CMK (cell line): ENCODE measurements around the gene DNAJB12.
A peak's percentile ranks its signal among the peaks of the same experiment; 100 is the strongest.
"Not testable (repeated sequence)": the region's sequence is repeated elsewhere in the genome, so short reads cannot be mapped to it uniquely, and the experiment has no call there.

Source experiments
- DNase-seq: peaks from one replicate; pipeline ENCODE4 v3.0.0-alpha.2; 2010; ENCODE audit warnings: low read depth

DNAJB12 gene

DNA sequence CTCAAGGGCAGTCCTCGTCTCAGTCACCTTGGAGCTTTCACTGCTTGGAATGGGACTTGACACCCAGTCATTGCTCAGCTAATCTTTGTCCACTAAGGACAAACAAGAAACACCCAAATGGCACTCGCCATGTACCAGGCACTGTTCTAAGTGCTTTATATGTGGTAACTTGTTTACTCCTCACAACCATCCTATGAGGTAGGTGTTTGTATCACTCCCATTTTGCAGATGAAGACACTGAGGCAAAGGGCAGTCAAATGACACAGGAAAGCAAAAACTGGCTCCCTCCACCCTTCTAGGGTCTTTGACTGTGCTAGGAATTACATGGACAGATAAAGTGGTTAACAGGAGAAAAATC lies 24.7 kb downstream of the DNAJB12 start:
- DNase-seq, result no peak

- no peak for DNase-seq
These were observed 25.2 kb downstream of the DNAJB12 start for GRCh38 chr10:72329290-72330068.

- no peak for DNase-seq
These were observed 25.9 kb downstream of the DNAJB12 start for GRCh38 chr10:72328829-72329204.

- no peak for DNase-seq
These were observed 26.5 kb downstream of the DNAJB12 start for GRCh38 chr10:72328045-72328828.

DNA sequence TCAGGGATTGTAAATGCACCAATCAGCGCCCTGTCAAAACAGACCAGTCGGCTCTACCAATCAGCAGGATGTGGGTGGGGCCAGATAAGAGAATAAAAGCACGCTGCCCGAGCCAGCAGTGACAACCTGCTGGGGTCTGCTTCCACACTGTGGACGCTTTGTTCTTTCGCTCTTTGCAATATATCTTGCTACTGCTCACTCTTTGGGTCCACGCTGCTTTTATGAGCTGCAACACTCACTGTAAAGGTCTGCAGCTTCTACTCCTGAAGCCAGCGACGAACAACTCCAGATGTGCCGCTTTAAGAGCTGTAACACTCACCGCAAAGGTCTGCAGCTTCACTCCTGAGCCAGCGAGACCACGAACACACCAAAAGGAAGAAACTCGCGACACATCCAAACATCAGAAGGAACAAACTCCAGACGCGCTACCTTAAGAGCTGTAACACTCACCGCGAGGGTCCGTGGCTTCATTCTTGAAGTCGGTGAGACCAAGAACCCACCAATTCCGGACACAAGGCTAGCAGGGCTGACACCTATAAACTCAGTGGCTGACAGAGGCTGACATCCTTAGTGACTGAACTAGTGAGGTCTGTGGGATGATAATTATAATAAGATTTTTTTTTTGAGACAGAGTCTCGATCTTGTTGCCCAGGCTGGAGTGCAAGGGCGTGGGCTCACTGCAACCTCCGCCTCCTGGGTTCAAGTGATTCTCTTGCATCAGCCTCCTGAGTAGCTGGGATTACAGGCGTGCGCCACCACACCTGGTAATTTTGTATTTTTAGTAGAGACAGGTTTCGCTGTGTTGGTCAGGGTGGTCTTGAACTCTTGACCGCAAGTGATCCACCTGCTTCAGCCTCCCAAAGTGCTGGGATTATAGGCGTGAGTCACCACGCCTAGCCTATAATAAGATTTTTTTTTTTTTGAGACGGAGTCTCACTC lies 27.8 kb downstream of the DNAJB12 start:
- DNase-seq, result not testable (repeated sequence)

DNA sequence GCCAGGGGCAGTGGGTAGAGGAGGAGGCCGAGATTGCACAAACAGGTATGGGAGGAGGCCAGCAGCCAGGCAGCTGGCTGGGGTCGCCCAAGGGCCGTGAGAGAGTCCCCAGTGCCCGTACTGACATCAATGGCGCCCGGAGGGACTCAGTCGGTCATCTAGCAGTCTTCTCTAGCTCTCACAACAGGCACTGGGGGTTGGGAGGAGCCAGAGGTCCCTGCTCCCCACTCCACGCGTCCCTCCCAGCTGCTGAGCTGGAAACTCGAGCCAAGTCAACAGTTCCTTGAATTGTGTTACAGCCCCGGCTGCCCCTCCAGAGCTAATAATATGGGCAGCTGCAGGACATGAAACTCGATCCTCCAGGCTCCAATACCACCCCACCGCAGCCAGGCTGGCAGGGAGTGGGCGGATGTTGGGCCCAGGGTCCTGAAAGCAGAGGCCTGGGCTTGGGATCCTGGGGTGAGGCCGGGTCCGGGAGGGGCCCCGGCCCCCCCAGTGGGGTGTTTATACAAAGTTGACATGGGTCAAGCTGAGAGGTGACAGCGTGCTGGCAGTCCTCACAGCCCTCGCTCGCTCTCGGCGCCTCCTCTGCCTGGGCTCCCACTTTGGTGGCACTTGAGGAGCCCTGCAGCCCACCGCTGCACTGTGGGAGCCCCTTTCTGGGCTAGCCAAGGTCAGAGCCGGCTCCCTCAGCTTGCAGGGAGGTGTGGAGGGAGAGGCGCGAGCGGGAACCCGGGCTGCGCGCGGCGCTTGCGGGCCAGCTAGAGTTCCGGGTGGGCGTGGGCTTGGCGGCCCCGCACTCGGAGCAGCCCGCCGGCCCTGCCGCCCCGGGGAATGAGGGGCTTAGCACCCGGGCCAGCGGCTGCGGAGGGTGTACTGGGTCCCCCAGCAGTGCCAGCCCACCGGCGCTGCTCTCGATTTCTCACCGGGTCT lies 29.2 kb downstream of the DNAJB12 start:
- not testable (repeated sequence) for DNase-seq

DNA sequence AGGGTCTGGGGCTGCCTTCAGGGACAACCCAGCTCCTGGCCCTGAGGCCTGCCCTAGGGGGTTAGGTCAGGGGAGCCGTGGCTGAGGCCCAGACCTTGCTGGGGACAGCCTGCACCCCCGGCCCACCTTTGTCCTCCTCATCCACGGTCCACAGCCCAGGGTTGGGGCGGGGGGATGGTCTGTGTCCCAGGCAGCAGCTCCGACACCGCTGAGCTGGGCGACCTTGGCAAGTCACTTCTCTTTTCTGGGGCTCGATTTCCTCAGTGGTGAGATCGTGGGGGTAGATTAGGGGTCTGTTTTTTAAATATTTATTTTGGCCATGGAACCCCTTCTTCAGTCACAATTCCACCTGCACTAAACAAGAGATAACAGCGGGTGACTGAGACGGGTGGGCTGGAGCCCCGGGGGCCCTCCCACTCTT lies 30.9 kb downstream of the DNAJB12 start:
- no peak for DNase-seq

DNA sequence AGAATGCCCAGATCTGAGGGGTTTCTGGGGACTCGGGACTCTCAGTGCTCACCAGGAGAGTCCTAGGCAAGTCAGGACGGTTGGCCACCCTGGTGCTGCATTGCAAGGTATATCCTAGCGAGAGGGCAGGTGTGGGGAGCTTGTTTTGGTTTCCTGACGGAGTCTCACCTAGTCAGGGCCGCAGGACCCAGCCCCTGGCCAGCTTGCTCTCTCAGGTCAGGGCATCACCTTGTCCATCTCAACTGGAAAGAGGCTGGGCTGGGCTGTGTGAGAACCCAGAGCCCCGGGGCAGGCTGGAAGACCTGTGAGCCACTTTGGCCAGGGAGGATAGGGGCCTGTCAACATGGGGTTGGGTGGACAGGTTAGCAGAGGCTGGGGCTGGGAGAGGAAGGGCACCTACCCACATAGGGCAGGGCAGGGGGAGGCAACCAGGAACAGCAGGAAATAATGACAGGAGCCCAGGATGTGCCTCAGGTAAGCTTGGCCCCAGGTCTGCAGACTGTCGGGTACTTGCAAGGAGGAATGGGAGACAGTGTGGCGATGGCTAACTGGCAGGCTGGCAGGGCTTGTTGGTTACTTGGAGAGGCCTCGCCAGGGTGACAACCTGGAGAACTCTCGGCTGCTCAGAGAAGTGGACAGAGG lies 31.5 kb downstream of the DNAJB12 start:
- DNase-seq, result no peak

DNA sequence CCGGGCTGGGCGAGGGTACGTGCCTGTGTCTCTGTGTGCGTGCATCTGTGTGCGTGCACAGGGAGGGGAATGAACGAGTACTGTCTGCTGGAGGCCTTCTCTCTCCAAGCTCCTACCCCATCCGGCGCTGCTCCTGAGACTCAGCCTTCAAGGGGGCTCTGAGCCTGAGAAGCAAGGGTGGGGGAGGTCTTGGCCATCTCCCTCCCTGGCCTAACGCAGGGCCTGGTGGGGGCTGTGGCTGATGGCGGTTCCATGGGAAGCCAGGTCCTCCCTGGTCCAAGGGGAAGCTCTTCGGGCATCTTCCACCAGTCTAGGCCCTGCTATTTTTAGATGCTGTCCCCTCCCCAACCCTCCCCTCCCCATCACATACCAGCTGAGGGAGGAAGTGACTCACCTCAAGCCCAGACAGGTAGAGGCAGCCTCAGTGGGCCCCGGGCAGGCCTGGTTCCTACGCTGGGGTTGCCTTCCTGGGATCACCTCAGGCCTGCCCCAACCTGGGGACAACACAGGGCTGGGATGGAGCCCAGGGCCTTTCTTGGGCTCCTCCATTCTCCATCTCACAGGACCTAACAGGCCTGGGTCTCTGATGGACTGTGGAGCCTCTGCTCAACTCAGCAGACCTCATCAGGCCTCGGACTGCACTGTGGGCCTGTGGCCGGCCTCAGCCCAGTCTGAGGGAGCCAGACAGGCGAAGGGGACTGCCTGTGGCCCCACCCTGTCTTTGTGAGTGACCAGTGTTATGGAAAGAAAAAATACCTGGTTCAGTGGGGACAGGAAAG lies 32.2 kb downstream of the DNAJB12 start:
- no peak for DNase-seq

GRCh38 chr10:72322030-72322279 lies 32.8 kb downstream of the DNAJB12 start:
- no peak for DNase-seq

- DNase-seq, result no peak
These were observed 33.3 kb downstream of the DNAJB12 start for GRCh38 chr10:72321248-72322029.

DNA sequence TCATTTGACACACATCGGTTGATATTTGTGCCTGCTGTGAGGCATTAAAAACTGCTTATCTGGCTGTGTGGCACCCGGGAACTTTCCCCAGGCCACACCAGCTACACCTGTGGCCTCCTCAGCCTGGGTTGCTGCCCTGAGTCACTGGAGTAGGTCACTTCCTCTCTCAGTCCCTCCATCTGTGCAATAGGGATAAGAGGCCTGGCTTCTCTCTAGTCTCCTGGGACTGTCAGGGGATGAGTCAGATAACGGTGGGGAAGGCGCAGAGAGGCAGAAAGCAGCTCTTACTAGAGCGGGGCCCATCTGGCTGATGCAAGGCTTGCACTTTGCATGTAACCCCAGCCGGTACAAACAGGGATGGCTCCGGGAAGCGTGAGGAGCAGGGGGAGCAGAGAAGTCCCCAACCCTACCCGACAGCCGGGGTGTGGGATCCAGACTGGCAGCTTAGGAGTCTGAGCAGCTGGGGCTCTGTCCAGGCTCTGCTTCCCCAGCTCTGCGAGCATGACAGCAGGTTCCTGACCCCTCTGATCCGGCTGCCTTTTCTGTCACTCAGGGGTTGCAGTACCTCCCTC lies 34.0 kb downstream of the DNAJB12 start:
- peak; percentile 98 for DNase-seq

DNA sequence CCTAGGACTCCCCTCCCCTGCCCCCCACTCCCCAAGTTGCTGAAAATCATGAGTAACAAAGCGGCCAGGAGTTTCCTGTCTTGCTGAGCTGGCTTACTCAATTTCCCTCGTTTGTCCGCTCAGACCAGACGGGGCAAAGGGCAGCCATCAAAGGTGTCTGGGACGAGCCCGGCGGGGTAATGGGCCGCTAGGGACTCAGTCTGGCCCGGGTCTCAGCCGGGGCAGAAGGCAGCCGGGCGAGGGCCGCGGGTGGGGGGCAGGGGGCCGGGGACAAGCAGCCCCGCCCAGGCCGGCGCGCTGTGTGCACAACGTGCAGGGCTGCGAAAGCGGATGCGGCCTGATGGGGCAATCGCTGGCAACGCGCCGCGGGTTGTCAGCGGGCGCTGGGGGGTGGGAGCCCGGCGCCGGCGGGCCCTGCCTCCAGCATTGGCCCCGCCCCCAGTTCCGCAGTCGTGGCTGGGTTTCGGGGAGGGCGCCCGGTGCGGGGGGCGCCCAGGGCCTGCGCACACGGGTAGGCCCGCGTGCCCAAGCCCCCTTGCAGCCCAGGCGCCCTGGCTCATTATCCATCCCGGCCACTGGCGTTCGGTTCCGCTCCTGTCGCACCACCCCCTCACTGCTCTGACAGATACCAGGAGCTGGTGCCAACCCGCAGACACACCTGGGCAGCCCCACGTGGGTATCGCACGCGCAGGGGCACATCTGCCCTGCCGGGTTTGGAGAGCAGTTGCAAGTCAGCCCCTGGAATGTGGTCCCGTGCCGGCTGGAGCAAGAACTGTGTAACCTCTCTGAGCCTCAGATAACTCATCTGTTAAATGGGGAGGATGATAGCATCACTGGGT lies 35.1 kb downstream of the DNAJB12 start:
- peak; percentile 90 for DNase-seq

- no peak for DNase-seq
These were observed 36.1 kb downstream of the DNAJB12 start for GRCh38 chr10:72318418-72319262.

DNA sequence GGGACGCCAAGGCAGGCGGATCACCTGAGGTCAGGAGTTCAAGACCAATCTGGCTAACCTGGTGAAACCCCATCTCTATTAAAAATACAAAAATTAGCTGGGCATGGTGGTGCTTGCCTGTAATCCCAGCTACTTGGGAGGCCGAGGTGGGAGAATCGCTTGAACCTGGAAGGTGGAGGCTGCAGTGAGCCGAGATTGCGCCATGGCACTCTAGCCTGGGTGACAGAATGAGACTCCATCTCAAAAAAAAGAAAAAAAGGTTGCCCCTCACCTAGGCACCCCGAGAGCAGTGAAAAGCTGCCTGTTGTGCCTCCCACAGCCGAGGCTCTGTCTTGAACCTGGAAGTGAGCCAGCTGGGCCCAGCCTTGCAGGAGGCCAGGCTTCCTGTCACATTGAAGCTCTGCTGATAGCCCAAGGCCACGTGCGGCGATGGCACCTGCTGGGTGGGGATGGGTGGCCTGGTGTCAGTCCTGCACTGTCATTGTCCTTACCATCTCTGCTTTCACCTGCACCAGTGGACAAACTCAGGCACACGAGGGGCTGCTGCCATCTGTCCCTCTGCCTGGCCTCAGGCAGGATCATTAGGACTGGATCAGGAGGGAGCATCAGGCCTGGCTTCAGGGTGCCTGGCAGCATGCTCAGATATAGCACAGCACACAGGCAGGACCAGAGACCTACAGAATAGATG lies 37.8 kb downstream of the DNAJB12 start:
- no peak for DNase-seq

- no peak for DNase-seq
These were observed 38.4 kb downstream of the DNAJB12 start for GRCh38 chr10:72316386-72316700.
